ENCODE measurements around the gene C1QTNF1. TPM values are rescaled to one million over a fixed set of nuclear protein-coding genes. Genes with fewer than 3 reads are reported as not detected.
A peak's percentile ranks its signal among the peaks of the same experiment; 100 is the strongest.
"Not testable (repeated sequence)": the region's sequence is repeated elsewhere in the genome, so short reads cannot be mapped to it uniquely, and the experiment has no call there.

C1QTNF1 gene
- polyA plus RNA-seq, 1 donor (not counting 4 experiments of a cell fraction or from before 2014, with no cell fraction given): 6.6 TPM

DNA sequence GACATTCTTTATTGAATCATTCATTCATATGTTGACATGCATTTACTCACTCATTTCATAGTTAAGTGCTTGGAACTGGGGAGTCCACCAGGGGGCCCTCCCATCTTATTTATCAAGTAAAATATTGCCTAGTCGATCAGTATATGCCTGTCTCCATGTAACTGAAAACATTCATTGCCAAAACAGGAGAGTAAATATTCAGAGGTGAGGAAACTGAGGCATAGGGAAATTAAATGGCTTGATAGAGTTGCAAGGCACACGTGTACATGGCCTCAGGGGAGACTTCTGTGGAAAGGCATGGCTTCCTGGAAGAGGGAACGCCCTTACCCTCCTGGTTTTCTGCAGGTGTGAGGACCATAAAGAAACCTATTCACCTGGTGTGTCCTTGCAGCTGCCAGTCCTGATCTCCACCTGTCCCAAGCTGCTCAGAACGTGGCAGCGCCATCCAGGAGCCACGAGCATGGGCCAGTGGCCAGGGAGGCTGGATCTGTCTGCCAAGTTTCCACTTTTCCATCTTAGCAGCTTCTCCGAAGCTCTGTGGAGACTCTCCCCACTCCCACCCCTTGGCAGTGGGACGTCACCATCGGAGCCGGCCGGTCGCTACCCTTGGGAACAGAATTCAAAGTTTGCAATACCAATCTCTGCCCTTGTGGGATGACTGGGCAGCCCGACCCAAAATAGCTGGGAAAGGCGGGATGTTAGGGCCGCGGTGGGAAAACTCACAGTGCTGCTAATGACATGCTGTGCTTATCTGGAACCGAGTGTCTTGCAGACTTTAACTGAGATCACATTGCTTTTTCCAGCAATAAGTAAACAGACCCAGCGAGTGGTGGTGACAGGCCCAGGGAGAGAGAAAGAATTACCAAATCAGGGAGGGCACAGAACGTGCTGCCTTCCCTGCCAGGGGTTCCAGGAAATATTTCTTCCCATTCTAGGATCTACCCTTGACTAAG, 4.1 kb upstream of the C1QTNF1 start:
- H3K27me3 ChIP-seq (ENCODE audit: control insufficient read depth, extremely low read depth, insufficient read depth, low read length): peaks cover 3% of the 10 kb centered on the region
- peak overlapping the region; percentile 52 for H3K4me2 ChIP-seq (ENCODE audit: control insufficient read depth, extremely low read depth, insufficient read depth, low read depth, low read length)
- H3K9me1 ChIP-seq (ENCODE audit: control insufficient read depth, extremely low read depth, insufficient read depth, low read length): no peaks in the 10 kb centered on the region
- H3K79me2 ChIP-seq (ENCODE audit: control insufficient read depth, insufficient read depth, low read length): no peaks in the 10 kb centered on the region
- no peaks in the 10 kb centered on the region for H3K9me3 ChIP-seq (ENCODE audit: control insufficient read depth, low read depth, low read length)
- peaks cover 34% of the 10 kb centered on the region for H3K4me1 ChIP-seq (ENCODE audit: control insufficient read depth, extremely low read depth, insufficient read depth, low read length)
- peak overlapping the region; percentile 39 for H2AFZ ChIP-seq (ENCODE audit: control insufficient read depth, low read length)
- no peak for TF ChIP-seq EZH2 (IDR thresholded peaks at IDR 0.05; ENCODE audit: low read length)
- TF ChIP-seq, protein P1, sequence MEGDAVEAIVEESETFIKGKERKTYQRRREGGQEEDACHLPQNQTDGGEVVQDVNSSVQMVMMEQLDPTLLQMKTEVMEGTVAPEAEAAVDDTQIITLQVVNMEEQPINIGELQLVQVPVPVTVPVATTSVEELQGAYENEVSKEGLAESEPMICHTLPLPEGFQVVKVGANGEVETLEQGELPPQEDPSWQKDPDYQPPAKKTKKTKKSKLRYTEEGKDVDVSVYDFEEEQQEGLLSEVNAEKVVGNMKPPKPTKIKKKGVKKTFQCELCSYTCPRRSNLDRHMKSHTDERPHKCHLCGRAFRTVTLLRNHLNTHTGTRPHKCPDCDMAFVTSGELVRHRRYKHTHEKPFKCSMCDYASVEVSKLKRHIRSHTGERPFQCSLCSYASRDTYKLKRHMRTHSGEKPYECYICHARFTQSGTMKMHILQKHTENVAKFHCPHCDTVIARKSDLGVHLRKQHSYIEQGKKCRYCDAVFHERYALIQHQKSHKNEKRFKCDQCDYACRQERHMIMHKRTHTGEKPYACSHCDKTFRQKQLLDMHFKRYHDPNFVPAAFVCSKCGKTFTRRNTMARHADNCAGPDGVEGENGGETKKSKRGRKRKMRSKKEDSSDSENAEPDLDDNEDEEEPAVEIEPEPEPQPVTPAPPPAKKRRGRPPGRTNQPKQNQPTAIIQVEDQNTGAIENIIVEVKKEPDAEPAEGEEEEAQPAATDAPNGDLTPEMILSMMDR (optimal IDR thresholded peaks at IDR 0.05 in 1 of 3, IDR thresholded peaks at IDR 0.05 in 1 of 3, conservative IDR thresholded peaks at IDR 0.05 in 1 of 3; ENCODE audit: extremely low read depth in 1 of 3, insufficient read depth in 2 of 3, low read length in 3 of 3): peak; percentile 23 to 73 (median 53)
- no peaks in the 10 kb centered on the region for H4K20me1 ChIP-seq (ENCODE audit: control insufficient read depth, extremely low read depth, insufficient read depth, low read length)
- H3K27ac ChIP-seq (ENCODE audit: control insufficient read depth, insufficient read depth, low read length): no peak overlapping the region
- no peaks in the 10 kb centered on the region for H3K36me3 ChIP-seq (ENCODE audit: control insufficient read depth in 2 of 2, extremely low read depth in 1 of 2, insufficient read depth in 2 of 2, low read length in 2 of 2)
- H3K9ac ChIP-seq (ENCODE audit: control insufficient read depth, extremely low read depth, insufficient read depth, low read length): no peak overlapping the region
- no peak overlapping the region for H3K4me3 ChIP-seq (ENCODE audit: control insufficient read depth in 2 of 3, extremely low read depth in 1 of 3, insufficient read depth in 2 of 3, low read depth in 1 of 3, low read length in 3 of 3)
- DNase-seq (ENCODE audit: low read depth, low spot score) (no peak), FAIRE-seq (peak; percentile 72)
- dilution Hi-C loops (cut with MboI; ENCODE audit: extremely low pct_ligation_motif_present, low sequenced_read_pairs): no loop called here

DNA sequence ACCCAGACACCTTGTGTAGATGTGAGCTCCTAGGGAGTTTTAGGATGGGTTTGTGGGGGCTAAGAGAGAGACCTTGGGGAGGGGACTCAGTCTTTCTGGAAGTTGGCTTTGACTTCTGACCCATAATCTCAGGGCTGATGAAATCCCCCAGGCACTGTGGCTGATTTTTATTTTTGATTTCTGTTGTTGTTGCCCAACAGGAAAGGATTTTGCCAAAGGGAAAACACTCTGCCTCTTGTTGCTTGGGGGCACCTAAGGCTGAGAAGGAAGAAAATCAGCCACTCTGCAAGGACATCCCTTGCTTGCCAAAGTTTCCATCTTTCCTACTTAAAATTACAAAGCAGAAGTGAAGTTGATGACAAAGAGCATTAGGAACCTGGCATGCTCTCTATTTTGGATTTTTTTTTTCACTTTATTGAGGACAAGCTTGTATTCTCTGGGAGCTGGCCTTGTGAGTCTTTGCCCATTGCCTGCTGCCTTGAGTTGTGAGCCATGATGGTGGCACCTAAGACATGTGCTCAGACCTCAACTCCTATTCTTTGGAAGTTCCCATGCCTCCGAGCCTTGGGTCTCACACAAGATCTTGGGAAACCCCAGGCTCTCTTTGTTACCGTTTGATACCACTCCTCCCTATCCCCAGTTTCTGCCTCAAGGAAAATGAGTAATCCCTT, 3.2 kb upstream of the C1QTNF1 start:
- Histone ChIP-seq H3K36me3 (ENCODE audit: control insufficient read depth in 2 of 2, extremely low read depth in 1 of 2, insufficient read depth in 2 of 2, low read length in 2 of 2) (no peaks in the 10 kb centered on the region), H3K4me2 (ENCODE audit: control insufficient read depth, extremely low read depth, insufficient read depth, low read depth, low read length) (no peak overlapping the region), H3K9me1 (ENCODE audit: control insufficient read depth, extremely low read depth, insufficient read depth, low read length) (no peaks in the 10 kb centered on the region), H3K79me2 (ENCODE audit: control insufficient read depth, insufficient read depth, low read length) (no peaks in the 10 kb centered on the region), H3K4me3 (ENCODE audit: control insufficient read depth in 2 of 3, extremely low read depth in 1 of 3, insufficient read depth in 2 of 3, low read depth in 1 of 3, low read length in 3 of 3) (no peak overlapping the region), H2AFZ (ENCODE audit: control insufficient read depth, low read length) (no peak overlapping the region), H3K9ac (ENCODE audit: control insufficient read depth, extremely low read depth, insufficient read depth, low read length) (no peak overlapping the region), H3K9me3 (ENCODE audit: control insufficient read depth, low read depth, low read length) (no peaks in the 10 kb centered on the region), H3K4me1 (ENCODE audit: control insufficient read depth, extremely low read depth, insufficient read depth, low read length) (peaks cover 41% of the 10 kb centered on the region), H4K20me1 (ENCODE audit: control insufficient read depth, extremely low read depth, insufficient read depth, low read length) (no peaks in the 10 kb centered on the region), H3K27me3 (ENCODE audit: control insufficient read depth, extremely low read depth, insufficient read depth, low read length) (peaks cover 3% of the 10 kb centered on the region), H3K27ac (ENCODE audit: control insufficient read depth, insufficient read depth, low read length) (no peak overlapping the region)
- dilution Hi-C loops (cut with MboI; ENCODE audit: extremely low pct_ligation_motif_present, low sequenced_read_pairs): no loop called here
- FAIRE-seq: peak; percentile 61
- no peak for DNase-seq (ENCODE audit: low read depth, low spot score)
- TF ChIP-seq, protein P1 (optimal IDR thresholded peaks at IDR 0.05 in 1 of 3, IDR thresholded peaks at IDR 0.05 in 1 of 3, conservative IDR thresholded peaks at IDR 0.05 in 1 of 3; ENCODE audit: extremely low read depth in 1 of 3, insufficient read depth in 2 of 3, low read length in 3 of 3): no peak
- no peak for TF ChIP-seq EZH2 (IDR thresholded peaks at IDR 0.05; ENCODE audit: low read length)

DNA sequence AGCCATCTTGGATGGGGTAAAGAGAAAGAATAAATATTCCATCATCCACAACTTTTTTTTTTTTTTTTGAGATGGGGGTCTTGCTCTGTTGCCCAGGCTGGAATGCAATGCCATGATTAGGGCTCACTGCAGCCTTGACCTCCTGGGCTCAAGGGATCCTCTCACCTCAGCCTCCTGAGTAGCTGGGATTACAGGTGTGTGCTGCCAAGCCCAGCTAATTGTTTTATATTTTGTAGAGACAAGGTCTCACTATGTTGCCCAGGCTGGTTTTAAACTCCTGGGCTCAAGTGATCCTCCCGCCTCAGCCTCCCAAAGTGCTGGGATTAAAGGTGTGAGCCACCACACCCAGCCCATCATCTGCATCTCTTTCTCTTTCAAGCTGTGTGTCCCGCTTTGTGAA, 2.0 kb upstream of the C1QTNF1 start:
- H3K9me3 ChIP-seq (ENCODE audit: control insufficient read depth, low read depth, low read length); H3K4me3 ChIP-seq (ENCODE audit: control insufficient read depth in 2 of 3, extremely low read depth in 1 of 3, insufficient read depth in 2 of 3, low read depth in 1 of 3, low read length in 3 of 3); H3K27ac ChIP-seq (ENCODE audit: control insufficient read depth, insufficient read depth, low read length); H4K20me1 ChIP-seq (ENCODE audit: control insufficient read depth, extremely low read depth, insufficient read depth, low read length); FAIRE-seq; H3K36me3 ChIP-seq (ENCODE audit: control insufficient read depth in 2 of 2, extremely low read depth in 1 of 2, insufficient read depth in 2 of 2, low read length in 2 of 2); H3K79me2 ChIP-seq (ENCODE audit: control insufficient read depth, insufficient read depth, low read length); DNase-seq (ENCODE audit: low read depth, low spot score); H3K9ac ChIP-seq (ENCODE audit: control insufficient read depth, extremely low read depth, insufficient read depth, low read length); H3K27me3 ChIP-seq (ENCODE audit: control insufficient read depth, extremely low read depth, insufficient read depth, low read length); H3K9me1 ChIP-seq (ENCODE audit: control insufficient read depth, extremely low read depth, insufficient read depth, low read length); H2AFZ ChIP-seq (ENCODE audit: control insufficient read depth, low read length); H3K4me2 ChIP-seq (ENCODE audit: control insufficient read depth, extremely low read depth, insufficient read depth, low read depth, low read length); dilution Hi-C loops (cut with MboI; ENCODE audit: extremely low pct_ligation_motif_present, low sequenced_read_pairs): not testable (repeated sequence)
- H3K4me1 ChIP-seq (ENCODE audit: control insufficient read depth, extremely low read depth, insufficient read depth, low read length): peaks cover 51% of the 10 kb centered on the region
